ENCODE data around the gene NGF. TPM values are rescaled to one million over a fixed set of nuclear protein-coding genes. Genes with fewer than 3 reads are reported as not detected.

Gene NGF
- total RNA-seq, 3 donors from 2014 or later (not counting 1 experiment from before 2014, with no cell fraction given), result not detected

DNA sequence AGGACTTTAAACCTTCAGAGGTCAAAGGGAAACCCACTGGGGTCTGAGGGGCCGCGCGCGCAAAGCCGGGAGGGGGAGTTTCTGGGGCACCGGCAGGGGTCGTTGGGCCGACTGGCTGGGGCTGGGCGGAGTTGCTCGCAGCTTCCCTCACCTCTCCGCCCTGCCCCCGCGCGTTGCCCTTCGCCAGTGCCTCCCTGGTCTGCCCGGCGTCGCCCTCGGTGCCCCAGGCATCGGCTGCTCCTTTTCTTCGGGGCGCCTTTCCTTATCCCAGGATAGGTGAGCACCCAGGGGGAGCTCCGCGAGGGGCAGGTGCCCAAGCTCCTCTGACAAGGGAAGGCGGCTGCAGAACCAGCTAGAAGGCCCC lies 390 bp upstream of the NGF start:
- no peak for DNase-seq
- H3K27me3 Mint-ChIP-seq (ENCODE audit: low read depth in 2 of 2), result peaks cover 23 to 39% of the 10 kb centered on the region in 2 donors

DNA sequence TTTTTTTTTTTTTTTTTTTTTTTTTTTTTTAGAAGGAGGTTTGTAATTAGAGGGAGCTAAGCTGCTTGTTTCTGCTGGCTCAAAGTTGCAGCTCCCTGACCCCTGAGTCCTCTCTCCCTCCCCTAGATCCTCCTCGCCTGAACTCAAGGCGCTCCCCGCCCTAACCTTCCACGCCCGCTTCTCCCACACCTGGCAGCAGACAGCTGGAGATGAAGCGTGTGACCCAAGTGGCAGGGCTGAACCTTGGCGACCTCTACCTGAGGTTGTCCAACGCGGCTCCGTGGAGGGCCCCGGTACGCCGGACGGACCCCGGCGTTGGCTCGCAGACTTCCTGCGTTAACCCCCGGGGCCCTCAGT lies 795 bp downstream of the NGF start:
- no peak overlapping the region for H3K4me3 ChIP-seq (ENCODE audit: low read length)
- H3K9me3 Mint-ChIP-seq, result no peaks in the 10 kb centered on the region
- no peak overlapping the region for H3K27ac ChIP-seq (ENCODE audit: low read length)
- H3K27me3 ChIP-seq (ENCODE audit: control insufficient read depth, insufficient read depth, low read length), result peaks cover 4% of the 10 kb centered on the region
- no peak overlapping the region for H3K4me3 Mint-ChIP-seq
- H3K4me1 ChIP-seq (ENCODE audit: control insufficient read depth, insufficient read depth, low read length), result no peaks in the 10 kb centered on the region
- peaks cover 22 to 38% of the 10 kb centered on the region in 2 donors for H3K27me3 Mint-ChIP-seq (ENCODE audit: low read depth in 2 of 2)
- H3K4me1 Mint-ChIP-seq, result no peaks in the 10 kb centered on the region
- H3K9me3 ChIP-seq (ENCODE audit: control insufficient read depth, insufficient read depth, low read length), result no peaks in the 10 kb centered on the region
- DNase-seq (no peak), ATAC-seq (no peak)
- H3K27ac Mint-ChIP-seq, result no peak overlapping the region
- H3K36me3 ChIP-seq (ENCODE audit: control insufficient read depth, insufficient read depth, low read length), result no peaks in the 10 kb centered on the region
- intact Hi-C loops (cut with micrococcal nuclease), result no loop called here
- TF ChIP-seq, protein P1, sequence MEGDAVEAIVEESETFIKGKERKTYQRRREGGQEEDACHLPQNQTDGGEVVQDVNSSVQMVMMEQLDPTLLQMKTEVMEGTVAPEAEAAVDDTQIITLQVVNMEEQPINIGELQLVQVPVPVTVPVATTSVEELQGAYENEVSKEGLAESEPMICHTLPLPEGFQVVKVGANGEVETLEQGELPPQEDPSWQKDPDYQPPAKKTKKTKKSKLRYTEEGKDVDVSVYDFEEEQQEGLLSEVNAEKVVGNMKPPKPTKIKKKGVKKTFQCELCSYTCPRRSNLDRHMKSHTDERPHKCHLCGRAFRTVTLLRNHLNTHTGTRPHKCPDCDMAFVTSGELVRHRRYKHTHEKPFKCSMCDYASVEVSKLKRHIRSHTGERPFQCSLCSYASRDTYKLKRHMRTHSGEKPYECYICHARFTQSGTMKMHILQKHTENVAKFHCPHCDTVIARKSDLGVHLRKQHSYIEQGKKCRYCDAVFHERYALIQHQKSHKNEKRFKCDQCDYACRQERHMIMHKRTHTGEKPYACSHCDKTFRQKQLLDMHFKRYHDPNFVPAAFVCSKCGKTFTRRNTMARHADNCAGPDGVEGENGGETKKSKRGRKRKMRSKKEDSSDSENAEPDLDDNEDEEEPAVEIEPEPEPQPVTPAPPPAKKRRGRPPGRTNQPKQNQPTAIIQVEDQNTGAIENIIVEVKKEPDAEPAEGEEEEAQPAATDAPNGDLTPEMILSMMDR (IDR thresholded peaks at IDR 0.05), result no peak
- H3K36me3 Mint-ChIP-seq, result no peaks in the 10 kb centered on the region
- WGBS (ENCODE audit: insufficient coverage), result 10% methylated on average over 19 of the region's 19 CpGs

More for the DNA sequence above, 390 bp upstream of the NGF start:
- TF ChIP-seq, protein P1 (IDR thresholded peaks at IDR 0.05), result no peak
- ATAC-seq, result no peak
- no peak overlapping the region for H3K27ac ChIP-seq (ENCODE audit: low read length)
- peaks cover 4% of the 10 kb centered on the region for H3K27me3 ChIP-seq (ENCODE audit: control insufficient read depth, insufficient read depth, low read length)
- H3K36me3 ChIP-seq (ENCODE audit: control insufficient read depth, insufficient read depth, low read length), result no peaks in the 10 kb centered on the region
- no peak overlapping the region for H3K4me3 ChIP-seq (ENCODE audit: low read length)
- H3K9me3 Mint-ChIP-seq, result no peaks in the 10 kb centered on the region
- no peaks in the 10 kb centered on the region for H3K4me1 ChIP-seq (ENCODE audit: control insufficient read depth, insufficient read depth, low read length)
- no peaks in the 10 kb centered on the region for H3K4me1 Mint-ChIP-seq
- H3K27ac Mint-ChIP-seq, result no peak overlapping the region
- no peaks in the 10 kb centered on the region for H3K36me3 Mint-ChIP-seq
- intact Hi-C loops (cut with micrococcal nuclease), result no loop called here
- H3K9me3 ChIP-seq (ENCODE audit: control insufficient read depth, insufficient read depth, low read length), result no peaks in the 10 kb centered on the region
- WGBS (ENCODE audit: insufficient coverage), result 15% methylated on average over 25 of the region's 25 CpGs
- H3K4me3 Mint-ChIP-seq, result no peak overlapping the region

DNA sequence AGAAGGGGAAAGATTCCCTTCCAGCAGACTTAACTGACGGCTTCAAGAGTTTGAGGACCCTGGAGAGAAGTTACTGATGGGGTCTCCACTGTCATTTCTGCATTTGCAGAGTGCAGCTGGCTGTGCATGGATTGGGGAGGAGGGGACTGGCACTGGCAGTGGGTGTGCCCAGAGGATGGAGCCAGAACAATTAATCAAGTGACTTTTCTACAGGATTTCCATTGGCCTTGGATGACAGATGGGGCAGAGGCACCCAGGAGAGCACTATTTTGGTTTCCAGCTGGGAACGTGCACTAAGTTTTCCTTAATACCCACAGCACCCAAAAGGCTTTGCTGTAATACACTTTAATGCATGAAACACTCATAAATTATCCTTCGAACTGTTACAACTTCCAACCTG lies 1.3 kb downstream of the NGF start:
- Histone ChIP-seq H3K4me1 (ENCODE audit: control insufficient read depth, insufficient read depth, low read length) (no peaks in the 10 kb centered on the region), H3K4me3 (ENCODE audit: low read length) (no peak overlapping the region), H3K27me3 (ENCODE audit: control insufficient read depth, insufficient read depth, low read length) (peaks cover 4% of the 10 kb centered on the region), H3K36me3 (ENCODE audit: control insufficient read depth, insufficient read depth, low read length) (no peaks in the 10 kb centered on the region), H3K9me3 (ENCODE audit: control insufficient read depth, insufficient read depth, low read length) (no peaks in the 10 kb centered on the region), H3K27ac (ENCODE audit: low read length) (no peak overlapping the region)
- no peak overlapping the region for H3K27ac Mint-ChIP-seq
- 71% methylated on average over 3 of the region's 3 CpGs for WGBS (ENCODE audit: insufficient coverage)
- no peak for DNase-seq
- TF ChIP-seq, protein P1 (IDR thresholded peaks at IDR 0.05), result no peak
- intact Hi-C loops (cut with micrococcal nuclease), result no loop called here
- no peaks in the 10 kb centered on the region for H3K4me1 Mint-ChIP-seq
- no peak for ATAC-seq
- peaks cover 17 to 33% of the 10 kb centered on the region in 2 donors for H3K27me3 Mint-ChIP-seq (ENCODE audit: low read depth in 2 of 2)
- no peaks in the 10 kb centered on the region for H3K36me3 Mint-ChIP-seq
- no peak overlapping the region for H3K4me3 Mint-ChIP-seq
- no peaks in the 10 kb centered on the region for H3K9me3 Mint-ChIP-seq

DNA sequence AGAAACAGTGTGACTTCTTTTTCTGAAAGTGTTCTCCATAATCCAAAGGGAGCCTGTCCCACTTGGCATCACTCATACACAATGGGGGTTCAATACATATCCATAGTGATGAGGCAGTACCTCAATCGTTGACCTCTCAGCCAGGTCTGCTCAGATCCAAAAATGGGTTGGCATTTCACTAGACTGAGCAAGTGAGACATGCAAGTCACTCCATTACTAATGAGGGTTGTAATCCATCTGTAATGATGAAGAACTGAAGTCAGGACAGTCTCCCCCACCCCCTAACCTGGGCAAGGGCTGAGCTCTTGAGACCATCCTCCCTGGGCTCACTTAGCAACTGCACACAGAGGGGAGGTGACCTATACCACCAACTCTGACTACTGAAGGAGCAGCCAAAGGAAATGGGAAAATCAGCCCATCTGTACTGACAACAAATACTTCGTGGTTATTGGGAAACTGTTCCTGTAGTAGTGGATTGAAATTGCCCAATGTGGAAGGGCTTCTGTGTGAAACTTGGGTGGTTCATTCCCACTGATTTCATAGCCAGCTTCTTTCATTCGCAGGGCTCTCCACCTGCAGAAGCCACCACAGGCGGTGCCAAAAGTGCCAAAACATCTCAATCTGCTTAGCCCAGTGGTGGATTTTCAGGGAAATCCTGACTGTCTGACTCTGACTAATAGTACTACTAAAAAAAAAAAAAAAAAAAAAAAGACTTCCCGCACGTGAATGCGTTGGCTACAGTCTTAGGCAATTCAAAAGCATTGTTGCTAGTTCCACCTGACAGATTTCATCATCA lies 5.0 kb downstream of the NGF start:
- H3K36me3 Mint-ChIP-seq, result no peaks in the 10 kb centered on the region
- DNase-seq (no peak), ATAC-seq (no peak)
- WGBS (ENCODE audit: insufficient coverage), result 52% methylated on average over 7 of the region's 7 CpGs
- H3K27ac Mint-ChIP-seq, result no peak overlapping the region
- Histone ChIP-seq H3K27me3 (ENCODE audit: control insufficient read depth, insufficient read depth, low read length) (peaks cover 4% of the 10 kb centered on the region), H3K36me3 (ENCODE audit: control insufficient read depth, insufficient read depth, low read length) (no peaks in the 10 kb centered on the region), H3K9me3 (ENCODE audit: control insufficient read depth, insufficient read depth, low read length) (no peaks in the 10 kb centered on the region), H3K27ac (ENCODE audit: low read length) (no peak overlapping the region), H3K4me1 (ENCODE audit: control insufficient read depth, insufficient read depth, low read length) (no peaks in the 10 kb centered on the region), H3K4me3 (ENCODE audit: low read length) (no peak overlapping the region)
- H3K9me3 Mint-ChIP-seq, result no peaks in the 10 kb centered on the region
- H3K4me3 Mint-ChIP-seq, result no peak overlapping the region
- no peaks in the 10 kb centered on the region for H3K4me1 Mint-ChIP-seq
- TF ChIP-seq, protein P1 (IDR thresholded peaks at IDR 0.05), result no peak
- H3K27me3 Mint-ChIP-seq (ENCODE audit: low read depth in 2 of 2), result peaks cover 11 to 12% of the 10 kb centered on the region in 2 donors
- intact Hi-C loops (cut with micrococcal nuclease), result no loop called here
